Activated CD4-positive, alpha-beta memory T cell treated with anti-CD3 and anti-CD28 coated beads, Interleukin-2, amount 10 ng/mL, durations not matched to agents 7 days and 5 days (primary cell): ENCODE results near the gene IFI6. TPM values are rescaled to one million over a fixed set of nuclear protein-coding genes. Genes with fewer than 3 reads are reported as not detected.
A peak's percentile ranks its signal among the peaks of the same experiment; 100 is the strongest.

Experiments used
- CTCF ChIA-PET: fragments of 350-600 bp; sonication (Branson Sonifier 250); formaldehyde crosslinking; loops from one replicate; lab custom pipeline; 2021; ENCODE audit warnings: antibody characterized with exemption, inconsistent platforms; lab: Charles Lee
- POLR2A ChIA-PET: fragments of 350-600 bp; sonication (Branson Sonifier 250); formaldehyde crosslinking; loops from one replicate; lab custom pipeline; 2021; ENCODE audit warnings: antibody characterized with exemption; lab: Charles Lee
- DNase-seq: peaks from one replicate; pipeline ENCODE4 v3.0.0-alpha.2; 2020
- H3K27ac Mint-ChIP-seq: one replicate; pipeline ENCODE4 v1.8.0; 2021; ENCODE audit warnings: mild to moderate bottlenecking, mixed read lengths
- H3K27me3 Mint-ChIP-seq: one replicate; pipeline ENCODE4 v1.8.0; 2021; ENCODE audit warnings: mixed read lengths
- H3K36me3 Mint-ChIP-seq: one replicate; pipeline ENCODE4 v1.8.0; 2021; ENCODE audit warnings: low read depth, mixed read lengths
- H3K4me1 Mint-ChIP-seq: one replicate; pipeline ENCODE4 v1.8.0; 2021; ENCODE audit warnings: mixed read lengths
- H3K4me3 Mint-ChIP-seq: one replicate; pipeline ENCODE4 v1.8.0; 2021; ENCODE audit warnings: mild to moderate bottlenecking, mixed read lengths
- H3K9me3 Mint-ChIP-seq: one replicate; pipeline ENCODE4 v1.8.0; 2021; ENCODE audit warnings: mixed read lengths
- total RNA-seq, 2 experiments: library from RNA; stranded (reverse); gene quantifications; one replicate each; pipeline ENCODE4 v1.2.3, GENCODE V29; 2021

The IFI6 gene
- total RNA-seq, 2 experiments from 2014 or later, result 577 to 593 TPM

GRCh38 chr1:27668121-27668807 is 3.7 kb downstream of the IFI6 start:
- Mint-ChIP-seq H3K36me3 (peaks cover 58% of the 10 kb centered on the region), H3K27me3 (no peaks in the 10 kb centered on the region), H3K27ac (no peak overlapping the region), H3K9me3 (no peaks in the 10 kb centered on the region), H3K4me3 (no peak overlapping the region), H3K4me1 (peaks cover 51% of the 10 kb centered on the region)
- CTCF ChIA-PET, result interaction anchor here (2.6 to 13.0 kb wide), 2 partner anchors 56 to 163 kb away, joined by 14 to 448 read pairs; partner anchors contain the start of genes AHDC1 and PPP1R8
- POLR2A ChIA-PET, result no interaction called here
- DNase-seq, result no peak

GRCh38 chr1:27666791-27667254 is 5.2 kb downstream of the IFI6 start:
- Mint-ChIP-seq H3K27me3 (no peaks in the 10 kb centered on the region), H3K36me3 (peaks cover 57% of the 10 kb centered on the region), H3K9me3 (no peaks in the 10 kb centered on the region), H3K4me3 (no peak overlapping the region), H3K4me1 (peaks cover 57% of the 10 kb centered on the region), H3K27ac (no peak overlapping the region)
- ChIA-PET POLR2A (no interaction called here), CTCF (interaction anchor here (0.6 to 13.0 kb wide), 4 partner anchors 22 to 771 kb away, joined by 3 to 448 read pairs (median 4); partner anchors contain the start of gene AHDC1)
- no peak for DNase-seq

GRCh38 chr1:27666294-27666693 is 5.7 kb downstream of the IFI6 start:
- Mint-ChIP-seq H3K27me3 (no peaks in the 10 kb centered on the region), H3K4me1 (peaks cover 62% of the 10 kb centered on the region), H3K4me3 (no peak overlapping the region), H3K36me3 (peaks cover 56% of the 10 kb centered on the region), H3K9me3 (no peaks in the 10 kb centered on the region), H3K27ac (no peak overlapping the region)
- DNase-seq, result no peak
- ChIA-PET CTCF (interaction anchor here (1.1 to 13.0 kb wide), 3 partner anchors 23 to 54 kb away, joined by 3 to 448 read pairs (median 3); partner anchors contain the start of gene AHDC1), POLR2A (no interaction called here)

- ChIA-PET POLR2A (interaction anchor here (7.6 kb wide), 1 partner anchor 55 kb away, joined by 132 read pairs; the partner anchor contains the start of gene AHDC1), CTCF (interaction anchor here (0.9 to 13.0 kb wide), 5 partner anchors 21 to 249 kb away, joined by 3 to 448 read pairs (median 4); partner anchors contain the start of gene AHDC1)
- Mint-ChIP-seq H3K27me3 (no peaks in the 10 kb centered on the region), H3K36me3 (peaks cover 48% of the 10 kb centered on the region), H3K4me3 (no peak overlapping the region), H3K9me3 (no peaks in the 10 kb centered on the region), H3K27ac (no peak overlapping the region), H3K4me1 (peaks cover 64% of the 10 kb centered on the region)
- no peak for DNase-seq
These were observed 6.9 kb downstream of the IFI6 start for GRCh38 chr1:27665016-27665651.

GRCh38 chr1:27664291-27664690 is 7.7 kb downstream of the IFI6 start:
- no peak overlapping the region for H3K27ac Mint-ChIP-seq
- H3K4me3 Mint-ChIP-seq, result no peak overlapping the region
- DNase-seq, result no peak
- POLR2A ChIA-PET, result interaction anchor here (3.8 to 7.6 kb wide), 2 partner anchors 46 to 54 kb away, joined by 17 to 132 read pairs; partner anchors contain the start of gene AHDC1
- H3K36me3 Mint-ChIP-seq, result peaks cover 41% of the 10 kb centered on the region
- H3K4me1 Mint-ChIP-seq, result peaks cover 61% of the 10 kb centered on the region
- CTCF ChIA-PET, result interaction anchor here (0.8 to 13.0 kb wide), 5 partner anchors 7 to 109 kb away, joined by 3 to 448 read pairs (median 25); partner anchors contain the start of genes AHDC1, IFI6 and STX12
- no peaks in the 10 kb centered on the region for H3K9me3 Mint-ChIP-seq
- no peaks in the 10 kb centered on the region for H3K27me3 Mint-ChIP-seq

DNA sequence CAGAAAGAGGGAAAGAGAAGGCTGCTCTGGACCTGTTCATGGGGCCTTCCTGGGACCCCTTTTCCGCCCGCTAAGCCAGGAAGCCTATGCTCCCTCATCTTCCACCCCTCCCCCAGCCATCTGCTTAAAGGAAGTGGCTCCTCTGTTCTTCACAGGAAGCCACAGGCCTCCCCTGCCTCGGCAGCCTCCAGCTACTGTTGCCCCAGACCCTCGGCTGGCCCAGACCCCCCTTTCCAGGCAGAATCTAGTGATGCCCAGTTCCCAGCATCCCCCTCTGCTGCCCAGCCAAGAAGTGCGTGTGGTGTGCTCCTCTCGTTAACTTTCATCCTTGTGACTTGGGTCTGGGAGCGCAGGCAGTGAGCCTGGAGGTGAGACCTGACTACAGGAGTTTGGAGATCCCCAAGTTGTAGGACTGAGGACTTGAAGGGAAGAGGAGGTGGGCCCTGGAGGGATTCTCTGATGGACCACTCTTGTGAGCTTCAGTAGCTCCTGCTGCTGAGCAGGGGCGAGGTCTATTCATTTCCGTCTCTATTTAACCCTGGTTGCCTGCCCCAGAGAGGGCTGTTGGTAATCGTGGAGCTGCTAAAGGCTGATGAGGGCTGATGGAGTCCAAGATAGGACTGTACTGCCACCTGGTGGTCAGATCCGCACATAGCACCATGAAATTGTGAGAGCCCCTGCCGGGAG is 9.1 kb downstream of the IFI6 start:
- Mint-ChIP-seq H3K27ac (peak overlapping the region; percentile 97), H3K4me1 (peaks cover 64% of the 10 kb centered on the region), H3K36me3 (peaks cover 31% of the 10 kb centered on the region), H3K4me3 (peak overlapping the region; percentile 53), H3K27me3 (no peaks in the 10 kb centered on the region), H3K9me3 (no peaks in the 10 kb centered on the region)
- POLR2A ChIA-PET, result interaction anchor here (0.6 to 7.6 kb wide), 30 partner anchors 9 to 875 kb away, joined by 3 to 132 read pairs (median 4); partner anchors contain the start of genes AHDC1, FAM76A, IFI6 and PIGV
- CTCF ChIA-PET, result interaction anchor here (0.6 to 13.0 kb wide), 49 partner anchors 9 to 618 kb away, joined by 3 to 448 read pairs (median 4); partner anchors contain the start of genes AHDC1, FAM76A, IFI6 and PPP1R8
- DNase-seq, result peak; percentile 93

DNA sequence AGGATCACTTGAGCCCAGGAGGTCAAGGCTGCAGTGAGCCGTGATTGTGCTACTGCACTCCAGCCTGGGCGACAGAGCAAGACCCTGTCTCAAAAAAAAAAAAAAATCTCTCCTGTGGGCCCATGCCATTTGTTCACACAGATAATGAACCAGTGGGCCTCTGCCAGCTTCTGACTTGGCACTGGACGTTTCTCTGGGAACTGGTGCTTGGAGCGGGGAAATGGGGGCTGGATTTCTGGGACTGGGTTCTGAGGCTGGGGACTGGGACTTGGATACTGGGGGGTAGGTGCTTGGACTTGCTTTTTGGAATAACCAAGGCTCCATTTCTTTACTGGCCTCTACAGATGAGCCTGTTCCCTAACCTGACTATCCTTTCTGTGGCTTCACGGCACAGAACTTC is 9.7 kb downstream of the IFI6 start:
- Mint-ChIP-seq H3K36me3 (peaks cover 25% of the 10 kb centered on the region), H3K9me3 (no peaks in the 10 kb centered on the region), H3K27me3 (no peaks in the 10 kb centered on the region), H3K4me1 (peaks cover 59% of the 10 kb centered on the region), H3K4me3 (peak overlapping the region; percentile 53), H3K27ac (peak overlapping the region; percentile 97)
- DNase-seq, result no peak
- ChIA-PET POLR2A (interaction anchor here (0.7 to 7.6 kb wide), 25 partner anchors 9 to 875 kb away, joined by 3 to 132 read pairs (median 5); partner anchors contain the start of genes AHDC1, FAM76A, IFI6 and PIGV), CTCF (interaction anchor here (0.6 to 13.0 kb wide), 34 partner anchors 10 to 618 kb away, joined by 3 to 448 read pairs (median 6); partner anchors contain the start of genes AHDC1, FAM76A, IFI6 and PPP1R8)

DNA sequence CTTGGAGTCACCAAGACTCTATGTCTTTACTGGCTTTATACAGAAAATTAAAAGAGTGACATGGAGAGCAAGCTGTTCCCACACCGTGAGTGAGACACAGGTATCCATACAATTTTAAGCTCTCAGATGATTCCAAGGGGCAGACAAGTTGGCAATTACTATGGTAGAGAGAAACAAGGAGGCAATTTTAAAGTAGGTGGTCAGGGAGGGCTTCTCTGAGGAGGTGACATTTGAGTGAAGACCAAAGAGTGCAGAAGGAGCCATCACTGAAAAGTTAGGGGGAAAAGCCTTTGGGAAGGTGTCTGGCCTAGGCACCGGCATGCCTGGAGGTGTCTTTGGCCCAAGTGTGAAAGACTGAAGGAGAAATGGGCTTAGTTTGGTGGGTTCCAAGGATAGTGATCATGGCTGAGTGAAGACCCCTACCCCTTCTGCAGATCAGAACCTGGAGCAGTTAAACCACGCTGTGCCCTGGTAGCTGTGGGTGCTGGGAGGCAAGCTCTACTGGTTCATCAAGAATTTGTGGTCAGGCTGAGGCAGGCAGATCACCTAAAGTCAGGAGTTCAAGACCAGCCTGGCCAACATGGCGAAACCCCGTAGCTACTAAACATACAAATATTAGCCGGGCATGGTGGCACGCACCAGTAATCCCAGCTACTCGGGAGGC is 10.4 kb downstream of the IFI6 start:
- ChIA-PET POLR2A (interaction anchor here (0.7 to 7.6 kb wide), 13 partner anchors 10 to 874 kb away, joined by 3 to 132 read pairs (median 11); partner anchors contain the start of genes AHDC1, FAM76A, IFI6 and PIGV), CTCF (interaction anchor here (0.7 to 13.0 kb wide), 16 partner anchors 10 to 363 kb away, joined by 3 to 448 read pairs (median 6); partner anchors contain the start of genes AHDC1, FAM76A and IFI6)
- H3K27me3 Mint-ChIP-seq, result no peaks in the 10 kb centered on the region
- peak overlapping the region; percentile 88 for H3K27ac Mint-ChIP-seq
- peaks cover 58% of the 10 kb centered on the region for H3K4me1 Mint-ChIP-seq
- DNase-seq, result no peak
- H3K36me3 Mint-ChIP-seq, result peaks cover 18% of the 10 kb centered on the region
- no peaks in the 10 kb centered on the region for H3K9me3 Mint-ChIP-seq
- no peak overlapping the region for H3K4me3 Mint-ChIP-seq

- CTCF ChIA-PET, result interaction anchor here (1.4 to 13.0 kb wide), 5 partner anchors 11 to 271 kb away, joined by 3 to 448 read pairs (median 27); partner anchors contain the start of genes AHDC1 and IFI6
- no peak for DNase-seq
- POLR2A ChIA-PET, result interaction anchor here (0.9 to 7.6 kb wide), 9 partner anchors 12 to 243 kb away, joined by 3 to 132 read pairs (median 3); partner anchors contain the start of genes AHDC1, STX12 and WASF2
- no peaks in the 10 kb centered on the region for H3K27me3 Mint-ChIP-seq
- peaks cover 53% of the 10 kb centered on the region for H3K4me1 Mint-ChIP-seq
- H3K9me3 Mint-ChIP-seq, result no peaks in the 10 kb centered on the region
- peak overlapping the region; percentile 88 for H3K27ac Mint-ChIP-seq
- H3K36me3 Mint-ChIP-seq, result peaks cover 6% of the 10 kb centered on the region
- peak overlapping the region; percentile 77 for H3K4me3 Mint-ChIP-seq
These were observed 11.6 kb downstream of the IFI6 start for GRCh38 chr1:27660300-27660835.

- peak; percentile 92 for DNase-seq
- H3K4me1 Mint-ChIP-seq, result peaks cover 50% of the 10 kb centered on the region
- H3K4me3 Mint-ChIP-seq, result peak overlapping the region; percentile 77
- H3K36me3 Mint-ChIP-seq, result peaks cover under 1% of the 10 kb centered on the region
- H3K27me3 Mint-ChIP-seq, result no peaks in the 10 kb centered on the region
- ChIA-PET CTCF (interaction anchor here (1.0 to 13.0 kb wide), 4 partner anchors 10 to 244 kb away, joined by 4 to 448 read pairs (median 16); partner anchors contain the start of gene AHDC1), POLR2A (interaction anchor here (0.9 to 7.6 kb wide), 10 partner anchors 11 to 242 kb away, joined by 3 to 132 read pairs (median 3); partner anchors contain the start of genes AHDC1, STX12 and WASF2)
- H3K9me3 Mint-ChIP-seq, result no peaks in the 10 kb centered on the region
- H3K27ac Mint-ChIP-seq, result peak overlapping the region; percentile 91
These were observed 12.3 kb downstream of the IFI6 start for GRCh38 chr1:27659497-27660299.
